ENCODE data around the gene PAPSS1. TPM values are rescaled to one million over a fixed set of nuclear protein-coding genes. Genes with fewer than 3 reads are reported as not detected.

Gene PAPSS1
- total RNA-seq, 2 donors from 2014 or later: 20.0 to 29.8 TPM

GRCh38 chr4:107640878-107641277 is 79.2 kb downstream of the PAPSS1 start:
- DNase-seq (ENCODE audit: low spot score) (no peak), ATAC-seq (ENCODE audit: insufficient number of reproducible peaks, low FRiP score, low read depth) (no peak)
- H3K27ac ChIP-seq: peak overlapping the region; percentile 52 to 67
- no peaks in the 10 kb centered on the region for H3K27me3 ChIP-seq (replicated peaks; ENCODE audit: insufficient read depth)
- peaks cover 3 to 15% of the 10 kb centered on the region in 2 donors for H3K4me1 ChIP-seq (ENCODE audit: control insufficient read depth in 1 of 2, low read depth in 2 of 2)
- H3K9me3 ChIP-seq: no peaks in the 10 kb centered on the region
- H3K36me3 ChIP-seq: peaks cover 10% of the 10 kb centered on the region
- H3K4me3 ChIP-seq: no peak overlapping the region
- TF ChIP-seq CTCF (IDR thresholded peaks at IDR 0.05): no peak

DNA sequence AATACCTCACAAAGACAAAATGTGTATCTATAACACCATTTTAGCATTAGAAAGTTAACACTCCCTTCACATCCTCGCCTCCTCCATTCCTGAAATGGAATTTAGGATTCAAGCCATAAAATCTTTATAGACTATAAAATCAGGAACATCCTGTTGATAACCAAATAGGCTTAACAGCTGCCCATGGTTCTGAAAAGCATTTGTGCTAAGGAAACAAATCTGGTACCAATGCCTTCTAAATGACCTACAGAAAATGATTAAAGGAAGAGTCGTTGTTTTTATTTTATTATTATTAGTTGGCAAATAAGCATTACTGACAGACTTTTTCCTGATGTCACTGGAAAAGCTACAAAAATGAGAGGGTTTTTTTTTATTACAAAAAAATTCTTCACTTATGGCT is 79.8 kb downstream of the PAPSS1 start:
- no peak for TF ChIP-seq CTCF (IDR thresholded peaks at IDR 0.05)
- ATAC-seq (ENCODE audit: insufficient number of reproducible peaks, low FRiP score, low read depth): no peak
- no peaks in the 10 kb centered on the region for H3K9me3 ChIP-seq
- peaks cover 10% of the 10 kb centered on the region for H3K36me3 ChIP-seq
- H3K4me3 ChIP-seq: no peak overlapping the region
- H3K27me3 ChIP-seq (replicated peaks; ENCODE audit: insufficient read depth): no peaks in the 10 kb centered on the region
- H3K27ac ChIP-seq: peak overlapping the region; percentile 52 to 67
- H3K4me1 ChIP-seq (ENCODE audit: control insufficient read depth in 1 of 2, low read depth in 2 of 2): peaks cover 3 to 15% of the 10 kb centered on the region in 2 donors
- no peak for DNase-seq (ENCODE audit: low spot score)

DNA sequence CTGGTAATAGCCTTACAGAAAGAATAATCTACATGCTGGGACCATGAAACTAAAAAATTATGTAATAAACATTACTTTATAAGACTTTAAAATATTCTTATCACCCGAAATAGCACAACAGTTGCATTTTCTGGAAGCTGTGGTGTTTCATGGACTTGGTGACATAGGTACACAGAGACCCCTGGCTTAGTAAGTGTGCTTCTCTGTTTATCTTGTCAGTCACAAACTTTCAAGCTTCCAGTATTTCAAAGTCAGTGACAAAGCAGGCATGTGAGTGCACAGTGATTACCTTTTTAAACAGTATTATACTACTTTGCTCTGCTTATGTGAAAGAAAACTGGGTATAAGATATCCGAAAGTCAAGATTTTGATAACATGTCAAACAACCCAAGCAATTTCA is 84.3 kb downstream of the PAPSS1 start:
- no peaks in the 10 kb centered on the region for H3K9me3 ChIP-seq
- no peak overlapping the region for H3K4me3 ChIP-seq
- H3K27me3 ChIP-seq (replicated peaks; ENCODE audit: insufficient read depth): no peaks in the 10 kb centered on the region
- H3K4me1 ChIP-seq (ENCODE audit: control insufficient read depth in 1 of 2, low read depth in 2 of 2): peaks cover 5 to 15% of the 10 kb centered on the region in 2 donors
- ATAC-seq (ENCODE audit: insufficient number of reproducible peaks, low FRiP score, low read depth) (no peak), DNase-seq (ENCODE audit: low spot score) (no peak)
- no peaks in the 10 kb centered on the region for H3K36me3 ChIP-seq
- TF ChIP-seq CTCF (IDR thresholded peaks at IDR 0.05): no peak
- H3K27ac ChIP-seq: no peak overlapping the region

DNA sequence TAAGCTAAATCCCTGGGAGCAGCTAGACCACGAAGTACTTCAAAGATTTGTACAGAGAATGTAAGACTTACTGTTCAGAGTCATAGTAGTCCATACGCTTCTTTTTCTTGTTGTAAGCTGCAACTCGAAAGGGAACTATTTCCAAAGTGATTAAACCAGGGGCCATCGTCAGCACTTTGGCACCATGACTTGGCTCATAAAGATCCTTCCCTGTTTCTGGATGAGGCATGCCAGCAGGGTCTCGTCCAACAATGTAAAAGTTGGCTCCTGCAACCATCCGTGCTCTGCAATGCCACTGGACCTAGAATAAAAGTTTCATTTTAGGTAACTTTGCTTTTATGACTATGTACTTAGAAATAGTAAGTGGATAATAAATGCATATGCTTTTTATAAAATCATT is 88.5 kb downstream of the PAPSS1 start:
- TF ChIP-seq CTCF (IDR thresholded peaks at IDR 0.05): no peak
- Histone ChIP-seq H3K27me3 (replicated peaks; ENCODE audit: insufficient read depth) (no peaks in the 10 kb centered on the region), H3K27ac (peak overlapping the region in 1 of 2 donors; percentile 5), H3K36me3 (no peaks in the 10 kb centered on the region), H3K4me3 (peak overlapping the region; percentile 48), H3K9me3 (no peaks in the 10 kb centered on the region), H3K4me1 (ENCODE audit: control insufficient read depth in 1 of 2, low read depth in 2 of 2) (peaks cover 4 to 6% of the 10 kb centered on the region in 2 donors)
- DNase-seq (ENCODE audit: low spot score) (peak; percentile 4), ATAC-seq (ENCODE audit: insufficient number of reproducible peaks, low FRiP score, low read depth) (peak; percentile 12)

DNA sequence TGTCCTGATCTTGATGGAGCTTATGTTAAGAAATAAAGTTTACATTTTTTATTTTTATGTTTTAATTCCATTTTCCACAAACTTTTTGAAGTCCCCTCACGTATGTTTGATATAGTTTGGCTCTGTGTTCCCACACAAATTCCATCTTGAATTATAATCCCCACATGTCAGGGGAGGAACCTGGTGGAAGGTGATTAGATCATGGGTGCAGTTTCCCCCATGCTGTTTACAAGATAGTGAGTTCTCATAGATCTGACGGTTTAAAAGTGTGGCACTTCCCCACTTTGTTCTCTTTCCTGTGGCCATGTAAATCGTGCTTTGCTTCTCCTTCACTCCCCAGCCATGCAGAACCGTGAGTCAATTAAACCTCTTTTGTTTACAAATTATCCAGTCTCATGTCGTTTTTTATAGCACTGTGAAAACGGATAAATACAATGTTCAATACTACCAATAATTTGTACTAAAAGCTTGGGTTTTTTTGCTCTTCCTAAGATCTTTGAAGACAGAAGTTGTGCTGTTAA is 89.8 kb downstream of the PAPSS1 start:
- no peaks in the 10 kb centered on the region for H3K36me3 ChIP-seq
- ATAC-seq (ENCODE audit: insufficient number of reproducible peaks, low FRiP score, low read depth): no peak
- TF ChIP-seq CTCF (IDR thresholded peaks at IDR 0.05): no peak
- H3K27me3 ChIP-seq (replicated peaks; ENCODE audit: insufficient read depth): no peaks in the 10 kb centered on the region
- H3K27ac ChIP-seq: no peak overlapping the region
- no peak for DNase-seq (ENCODE audit: low spot score)
- no peaks in the 10 kb centered on the region for H3K9me3 ChIP-seq
- H3K4me3 ChIP-seq: no peak overlapping the region
- peaks cover 4 to 6% of the 10 kb centered on the region in 2 donors for H3K4me1 ChIP-seq (ENCODE audit: control insufficient read depth in 1 of 2, low read depth in 2 of 2)

Data from thoracic aorta (tissue), 2 donors.